Aorta (tissue), 5 donors: Measurements from ENCODE around the gene PCBP3. TPM values are rescaled to one million over a fixed set of nuclear protein-coding genes. Genes with fewer than 3 reads are reported as not detected.
"Not testable (repeated sequence)": the region's sequence is repeated elsewhere in the genome, so short reads cannot be mapped to it uniquely, and the experiment has no call there.

Source experiments
- ATAC-seq: fragments of 200-7000 bp; cut with Tn5 transposase; one replicate; pipeline ENCODE4 v1.9.1; 2022; ENCODE audit warnings: moderate library complexity; ENCODE audit not compliant: low FRiP score
- DNase-seq, 2 donors: peaks; one replicate each; pipeline ENCODE4 v3.0.0-alpha.2; 2020
- H3K27ac ChIP-seq, 2 donors: one replicate each; pipeline ENCODE4 v1.5.1; 2013; ENCODE audit warnings: low read length in 2 of 2, mild to moderate bottlenecking in 2 of 2, moderate library complexity in 2 of 2, control low read depth in 1 of 2, inconsistent platforms in 1 of 2, low read depth in 1 of 2
- H3K27me3 ChIP-seq, 2 donors: one replicate each; pipeline ENCODE4 v1.6.1; 2013; ENCODE audit warnings: control low read depth in 1 of 2, low read length in 1 of 2, mild to moderate bottlenecking in 1 of 2, moderate library complexity in 1 of 2; ENCODE audit not compliant: insufficient read depth in 2 of 2, control insufficient read depth in 1 of 2
- H3K36me3 ChIP-seq, 2 donors: one replicate each; pipeline ENCODE4 v1.6.1; 2013; ENCODE audit warnings: control low read depth in 1 of 2, low read length in 1 of 2, mild to moderate bottlenecking in 1 of 2; ENCODE audit not compliant: insufficient read depth in 2 of 2, control insufficient read depth in 1 of 2
- H3K4me1 ChIP-seq, 2 donors: one replicate each; pipeline ENCODE4 v1.6.1; 2013; ENCODE audit warnings: low read length in 2 of 2, control low read depth in 1 of 2, mild to moderate bottlenecking in 1 of 2, moderate library complexity in 1 of 2; ENCODE audit not compliant: insufficient read depth in 2 of 2, control insufficient read depth in 1 of 2
- H3K4me3 ChIP-seq, 2 donors: one replicate each; pipeline ENCODE4 v1.5.1; 2013; ENCODE audit warnings: low read length in 2 of 2, control low read depth in 1 of 2, mild to moderate bottlenecking in 1 of 2
- H3K9me3 ChIP-seq: one replicate; pipeline ENCODE4 v1.6.1; 2013; ENCODE audit warnings: mild to moderate bottlenecking, low read length; ENCODE audit not compliant: control insufficient read depth
- WGBS, 2 donors: extraction: QIAGEN DNeasy Blood & Tissue Kit; methylation state at CpG; one replicate each; pipeline ENCODE4 v1.1.7; 2013; 5-methylcytosine and 5-hydroxymethylcytosine counted together
- intact Hi-C, 2 donors: fragments of 100-400 bp; cut with DNase I; formaldehyde crosslinking; loops; one replicate each; pipeline versions ENCODE4 v1.14.2 to v1.15.0; 2022
- polyA plus RNA-seq, 2 donors: library from polyadenylated mRNA; stranded (reverse); fragments of 200-250 nt; gene quantifications; one replicate each; pipeline ENCODE4 v1.2.3, GENCODE V29; 2013
- total RNA-seq, 2 donors: library from RNA; stranded (reverse); fragmentation: NEBNext Ultra II Directional; extraction: Animal tissue kit (Norgen Biotek cat#: 25700); gene quantifications; one replicate each; pipeline ENCODE4 v1.2.1, GENCODE V29; 2021
- donor health status: healthy with polysubstance abuse.
- donor health status: Bipolar disorder and iron deficiency.
- donor health status: DM: no; HTN: no; CAD: no.
- donor health status: DM: no; HTN: no; CAD: no.
- donor health status: DM: yes; HTN: yes; CAD: no.

The PCBP3 gene
- total and polyA plus RNA-seq, 4 donors = 3.6 to 15.0 (median 7.0) TPM; not detected in 1

GRCh38 chr21:45802425-45802824 lies 158.9 kb downstream of the PCBP3 start:
- Histone ChIP-seq H3K4me3 (no peak overlapping the region), H3K27me3 (no peaks in the 10 kb centered on the region), H3K36me3 (no peaks in the 10 kb centered on the region), H3K27ac (no peak overlapping the region), H3K9me3 (no peaks in the 10 kb centered on the region), H3K4me1 (no peaks in the 10 kb centered on the region)
- intact Hi-C loops = no loop called here
- DNase-seq (no peak), ATAC-seq (no peak)
- WGBS, 2 donors = 75% methylated on average over 9 of the region's 9 CpGs

DNA sequence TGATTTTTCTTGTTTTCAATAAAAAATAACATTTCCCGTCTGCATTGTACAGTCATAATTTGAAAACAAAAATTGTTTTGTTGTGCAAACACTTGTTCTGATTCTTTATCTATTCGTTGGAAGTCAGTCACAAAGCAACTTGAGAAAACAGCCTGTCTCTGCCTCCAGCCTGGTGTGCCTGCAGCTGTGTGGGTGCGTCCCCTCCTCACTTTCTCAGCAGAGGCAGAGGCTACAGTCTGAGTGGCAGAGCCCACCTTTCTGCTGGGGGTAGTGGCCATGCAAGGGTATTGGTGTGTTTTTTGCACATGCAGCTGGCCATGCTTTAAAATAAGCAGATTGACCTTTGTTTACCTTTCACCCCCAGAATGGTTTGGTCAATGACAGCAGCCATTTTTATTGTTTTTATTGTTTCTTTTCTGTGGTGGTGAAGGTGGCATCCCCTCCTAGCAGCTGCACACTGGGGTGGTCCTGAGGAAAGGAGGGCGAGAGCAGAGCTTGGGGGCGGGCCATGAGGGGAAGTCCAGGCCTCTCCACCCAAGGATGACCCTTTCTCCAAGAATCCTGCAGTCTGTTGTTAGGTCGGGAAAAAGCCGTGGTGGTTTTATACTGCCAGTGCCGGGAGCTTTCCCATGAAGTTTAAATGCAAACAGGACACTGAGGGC lies 159.6 kb downstream of the PCBP3 start:
- intact Hi-C loops = no loop called here
- no peak for DNase-seq
- no peaks in the 10 kb centered on the region for H3K36me3 ChIP-seq
- no peaks in the 10 kb centered on the region for H3K4me1 ChIP-seq
- no peaks in the 10 kb centered on the region for H3K9me3 ChIP-seq
- no peaks in the 10 kb centered on the region for H3K27me3 ChIP-seq
- WGBS, 2 donors = 85 to 90% methylated on average over 8 of the region's 8 CpGs
- no peak overlapping the region for H3K27ac ChIP-seq
- ATAC-seq = no peak
- H3K4me3 ChIP-seq = no peak overlapping the region

GRCh38 chr21:45803618-45804340 lies 160.3 kb downstream of the PCBP3 start:
- Histone ChIP-seq H3K4me1 (no peaks in the 10 kb centered on the region), H3K36me3 (no peaks in the 10 kb centered on the region)
- intact Hi-C loops = no loop called here

GRCh38 chr21:45804809-45805313 lies 161.3 kb downstream of the PCBP3 start:
- intact Hi-C loops = no loop called here
- no peak for DNase-seq
- H3K27ac ChIP-seq = no peak overlapping the region
- H3K36me3 ChIP-seq = no peaks in the 10 kb centered on the region
- 83 to 84% methylated on average over 13 of the region's 13 CpGs for WGBS, 2 donors
- no peaks in the 10 kb centered on the region for H3K9me3 ChIP-seq
- no peak overlapping the region for H3K4me3 ChIP-seq
- H3K4me1 ChIP-seq = no peaks in the 10 kb centered on the region
- H3K27me3 ChIP-seq = no peaks in the 10 kb centered on the region
- no peak for ATAC-seq

More at GRCh38 chr21:45803618-45804340, 160.3 kb downstream of the PCBP3 start:
- H3K4me3 ChIP-seq = no peak overlapping the region
- ATAC-seq (no peak), DNase-seq (no peak)
- H3K27ac ChIP-seq = no peak overlapping the region
- no peaks in the 10 kb centered on the region for H3K27me3 ChIP-seq
- no peaks in the 10 kb centered on the region for H3K9me3 ChIP-seq
- 84% methylated on average over 15 of the region's 15 CpGs for WGBS, 2 donors

DNA sequence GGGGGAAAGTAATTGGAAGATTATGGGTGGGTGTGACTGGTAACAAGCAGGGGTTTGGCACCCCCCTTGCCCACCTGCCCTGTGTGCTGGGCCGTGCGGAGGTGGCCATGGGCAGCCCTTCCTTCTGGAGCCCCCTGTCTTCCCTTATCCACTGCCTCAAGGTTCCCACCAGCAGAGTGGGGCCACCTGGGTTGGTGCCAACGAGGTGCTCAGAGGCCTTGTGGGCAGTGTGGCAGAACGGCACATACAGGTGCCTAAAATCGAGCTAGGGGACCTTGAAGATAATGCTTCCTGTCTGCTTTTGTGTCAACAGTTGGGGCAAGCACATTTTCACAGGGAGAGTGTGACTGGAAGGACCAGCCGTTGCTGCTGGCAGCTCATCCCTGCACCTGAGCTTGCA lies 161.8 kb downstream of the PCBP3 start:
- H3K27ac ChIP-seq = no peak overlapping the region
- ATAC-seq (no peak), DNase-seq (no peak)
- no peaks in the 10 kb centered on the region for H3K4me1 ChIP-seq
- intact Hi-C loops = no loop called here
- 84 to 89% methylated on average over 6 of the region's 6 CpGs for WGBS, 2 donors
- H3K4me3 ChIP-seq = no peak overlapping the region
- no peaks in the 10 kb centered on the region for H3K27me3 ChIP-seq
- H3K9me3 ChIP-seq = no peaks in the 10 kb centered on the region
- H3K36me3 ChIP-seq = no peaks in the 10 kb centered on the region

- no peaks in the 10 kb centered on the region for H3K36me3 ChIP-seq
- no peak for ATAC-seq
- intact Hi-C loops = no loop called here
- WGBS, 2 donors = 91% methylated on average over 11 of the region's 11 CpGs
- no peaks in the 10 kb centered on the region for H3K9me3 ChIP-seq
- DNase-seq = no peak
- H3K27ac ChIP-seq = no peak overlapping the region
- H3K27me3 ChIP-seq = no peaks in the 10 kb centered on the region
- no peaks in the 10 kb centered on the region for H3K4me1 ChIP-seq
- H3K4me3 ChIP-seq = no peak overlapping the region
Observed at GRCh38 chr21:45806042-45806441, 162.5 kb downstream of the PCBP3 start.

- H3K36me3 ChIP-seq, H3K4me1 ChIP-seq, H3K9me3 ChIP-seq, intact Hi-C loops, H3K27me3 ChIP-seq, H3K4me3 ChIP-seq, H3K27ac ChIP-seq, DNase-seq, ATAC-seq: not testable (repeated sequence)
- WGBS, 2 donors = 83 to 89% methylated on average over 3 of the region's 3 CpGs
Observed at GRCh38 chr21:45808663-45809062, 165.1 kb downstream of the PCBP3 start.

DNA sequence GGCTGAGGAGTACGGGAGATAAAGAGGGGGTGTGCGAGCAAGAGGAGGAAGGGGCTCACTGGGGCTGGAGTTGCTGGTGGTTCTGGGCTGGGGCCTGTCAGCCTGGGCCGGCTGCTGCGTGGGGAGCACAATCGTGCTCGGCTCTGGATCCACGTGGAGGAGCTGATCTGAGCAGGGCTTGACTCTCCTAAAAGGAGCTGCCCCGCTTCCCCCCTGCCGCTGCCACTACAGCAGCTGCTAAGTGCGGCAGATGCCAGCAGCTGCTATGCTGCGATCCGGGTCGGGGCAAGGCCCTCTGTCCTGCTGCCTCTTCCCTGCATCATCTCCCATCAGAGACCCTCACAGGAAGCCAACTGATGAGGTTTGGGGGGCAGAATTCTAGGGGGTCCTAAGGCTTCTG lies 165.9 kb downstream of the PCBP3 start:
- no peaks in the 10 kb centered on the region for H3K27me3 ChIP-seq
- H3K4me3 ChIP-seq = no peak overlapping the region
- no peak for ATAC-seq
- no peak overlapping the region for H3K27ac ChIP-seq
- intact Hi-C loops = no loop called here
- 82 to 87% methylated on average over 13 of the region's 13 CpGs for WGBS, 2 donors
- H3K4me1 ChIP-seq = no peaks in the 10 kb centered on the region
- no peak for DNase-seq
- no peaks in the 10 kb centered on the region for H3K9me3 ChIP-seq
- no peaks in the 10 kb centered on the region for H3K36me3 ChIP-seq

DNA sequence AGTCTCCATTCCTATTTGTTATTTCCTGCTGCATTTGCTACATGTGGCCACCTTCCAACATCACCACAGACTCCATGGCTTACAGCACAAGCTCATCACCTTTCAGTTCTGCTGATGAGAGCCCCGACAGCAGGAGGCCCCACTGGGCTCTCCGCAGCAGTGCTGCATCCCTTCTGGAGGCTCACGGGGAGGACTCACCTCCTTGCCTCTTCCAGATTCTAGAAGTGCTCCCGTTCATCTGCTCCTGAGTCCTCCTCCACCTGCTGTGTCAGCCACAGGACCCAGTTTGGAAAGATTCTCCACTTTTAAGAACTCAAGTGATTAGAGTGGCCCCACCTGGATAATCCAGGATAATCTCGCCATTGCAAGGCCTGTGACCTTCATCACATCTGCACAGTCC lies 167.6 kb downstream of the PCBP3 start:
- intact Hi-C loops = no loop called here
- no peak for DNase-seq
- no peak overlapping the region for H3K27ac ChIP-seq
- no peaks in the 10 kb centered on the region for H3K27me3 ChIP-seq
- H3K9me3 ChIP-seq = no peaks in the 10 kb centered on the region
- H3K4me3 ChIP-seq = no peak overlapping the region
- WGBS, 2 donors = 82 to 88% methylated on average over 5 of the region's 5 CpGs
- ATAC-seq = no peak
- no peaks in the 10 kb centered on the region for H3K4me1 ChIP-seq
- no peaks in the 10 kb centered on the region for H3K36me3 ChIP-seq
